Right atrium auricular region (tissue), 2 donors: Measurements from ENCODE around the gene ANKRD11. TPM values are rescaled to one million over a fixed set of nuclear protein-coding genes. Genes with fewer than 3 reads are reported as not detected.
A peak's percentile ranks its signal among the peaks of the same experiment; 100 is the strongest.

Source experiments
- DNase-seq: peaks from one replicate; pipeline ENCODE4 v3.0.0-alpha.2; 2019; ENCODE audit warnings: low spot score
- H3K27ac ChIP-seq, 2 donors: fragments of 200-600 bp; sonication (generic); 1 replicate in 1 of 2; 2 replicates in 1 of 2; pipeline ENCODE4 v1.5.1; 2016 to 2019
- H3K27me3 ChIP-seq, 2 donors: fragments of 200-600 bp; sonication (generic); one replicate each; pipeline versions ENCODE4 v1.5.1 to v1.6.0; 2017 to 2019
- H3K36me3 ChIP-seq: fragments of 200-600 bp; sonication (generic); one replicate; pipeline ENCODE4 v1.5.1; 2016
- H3K4me1 ChIP-seq, 2 donors: fragments of 200-600 bp; sonication (generic); one replicate each; pipeline versions ENCODE4 v1.5.1 to v1.6.0; 2017 to 2019
- H3K4me3 ChIP-seq, 2 donors: fragments of 200-600 bp; sonication (generic); 1 replicate in 1 of 2; 2 replicates in 1 of 2; pipeline ENCODE4 v1.5.1; 2017 to 2019; ENCODE audit warnings: mild to moderate bottlenecking in 1 of 2, moderate library complexity in 1 of 2
- H3K9me3 ChIP-seq, 2 donors: fragments of 200-600 bp; sonication (generic); one replicate each; pipeline ENCODE4 v1.5.1; 2019
- CTCF ChIP-seq, 2 donors: fragments of 200-600 bp; sonication (generic); IDR thresholded peaks; one replicate each; pipeline ENCODE4 v1.5.1; 2019; ENCODE audit warnings: antibody characterized with exemption in 2 of 2
- total RNA-seq, 2 donors: library from RNA; depleted of rRNA; stranded (reverse); fragments of >200 nt; gene quantifications; one replicate each; pipeline ENCODE4 v1.1.0, GENCODE V29; 2016

The ANKRD11 gene
- total RNA-seq, 2 donors from 2014 or later, result 55.2 to 68.1 TPM

- H3K27ac ChIP-seq, result peak overlapping the region in 1 of 2 donors; percentile 47
- H3K9me3 ChIP-seq, result no peaks in the 10 kb centered on the region
- peaks cover 0 to 75% of the 10 kb centered on the region in 2 donors for H3K4me1 ChIP-seq
- TF ChIP-seq CTCF (IDR thresholded peaks at IDR 0.05), result no peak
- no peaks in the 10 kb centered on the region for H3K36me3 ChIP-seq
- DNase-seq, result no peak
- H3K4me3 ChIP-seq, result no peak overlapping the region
- H3K27me3 ChIP-seq, result no peaks in the 10 kb centered on the region
Measured at GRCh38 chr16:89373355-89374110, 116.8 kb downstream of the ANKRD11 start.

- no peak overlapping the region for H3K27ac ChIP-seq
- TF ChIP-seq CTCF (IDR thresholded peaks at IDR 0.05), result no peak
- H3K4me1 ChIP-seq, result peaks cover 0 to 72% of the 10 kb centered on the region in 2 donors
- H3K9me3 ChIP-seq, result no peaks in the 10 kb centered on the region
- no peak for DNase-seq
- no peaks in the 10 kb centered on the region for H3K27me3 ChIP-seq
- no peaks in the 10 kb centered on the region for H3K36me3 ChIP-seq
- H3K4me3 ChIP-seq, result no peak overlapping the region
Measured at GRCh38 chr16:89371968-89372634, 118.3 kb downstream of the ANKRD11 start.

- Histone ChIP-seq H3K9me3 (no peaks in the 10 kb centered on the region), H3K4me1 (peaks cover 0 to 72% of the 10 kb centered on the region in 2 donors), H3K36me3 (no peaks in the 10 kb centered on the region), H3K27me3 (no peaks in the 10 kb centered on the region), H3K4me3 (no peak overlapping the region), H3K27ac (no peak overlapping the region)
- no peak for TF ChIP-seq CTCF (IDR thresholded peaks at IDR 0.05)
- DNase-seq, result no peak
Measured at GRCh38 chr16:89371386-89371785, 119.0 kb downstream of the ANKRD11 start.

DNA sequence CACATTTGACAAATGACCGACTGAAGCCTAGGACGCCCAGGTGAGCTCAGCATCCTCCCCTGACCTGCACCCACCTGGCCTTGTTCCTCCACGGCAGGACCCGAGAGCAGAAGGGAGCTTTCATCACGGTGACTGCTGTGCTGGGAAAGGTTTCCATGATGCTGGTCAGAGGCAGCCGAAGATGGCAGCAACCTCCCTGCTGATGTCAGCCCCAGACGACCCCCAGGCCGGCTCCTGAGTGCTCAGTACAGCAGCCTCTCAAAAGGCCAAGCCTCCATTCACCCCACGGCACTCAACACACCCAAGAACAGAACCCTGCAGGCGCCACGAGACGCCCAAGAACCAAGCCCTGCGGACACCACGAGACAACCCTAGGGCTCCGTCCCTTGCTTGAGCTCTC, 119.8 kb downstream of the ANKRD11 start:
- TF ChIP-seq CTCF (IDR thresholded peaks at IDR 0.05), result no peak
- Histone ChIP-seq H3K4me3 (no peak overlapping the region), H3K36me3 (no peaks in the 10 kb centered on the region), H3K27me3 (no peaks in the 10 kb centered on the region), H3K27ac (no peak overlapping the region), H3K4me1 (peaks cover 0 to 73% of the 10 kb centered on the region in 2 donors), H3K9me3 (no peaks in the 10 kb centered on the region)
- DNase-seq, result no peak

DNA sequence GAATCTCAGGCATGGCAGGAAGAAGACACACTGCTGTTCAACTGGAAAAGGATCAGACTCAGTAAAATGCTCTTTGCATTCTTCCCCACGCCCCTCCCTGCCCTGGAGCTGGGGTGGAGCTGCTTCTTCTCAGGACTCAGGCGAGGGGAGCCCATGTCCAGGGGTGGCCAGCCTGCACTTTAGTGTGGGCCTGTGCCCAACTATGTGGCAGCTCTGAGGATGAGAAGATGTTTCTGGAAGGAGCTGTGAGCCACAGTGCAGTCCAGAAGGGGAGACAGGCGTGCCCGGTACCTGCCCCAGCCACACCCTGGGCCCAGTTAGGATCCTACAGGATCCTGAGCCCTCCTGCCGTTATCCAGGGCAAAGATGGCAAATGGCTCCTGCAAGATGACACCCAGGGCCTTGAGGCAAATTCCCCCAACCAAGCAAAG, 120.3 kb downstream of the ANKRD11 start:
- H3K9me3 ChIP-seq, result no peaks in the 10 kb centered on the region
- H3K27ac ChIP-seq, result no peak overlapping the region
- no peaks in the 10 kb centered on the region for H3K27me3 ChIP-seq
- H3K4me1 ChIP-seq, result peaks cover 0 to 77% of the 10 kb centered on the region in 2 donors
- no peaks in the 10 kb centered on the region for H3K36me3 ChIP-seq
- H3K4me3 ChIP-seq, result no peak overlapping the region
- no peak for DNase-seq
- no peak for TF ChIP-seq CTCF (IDR thresholded peaks at IDR 0.05)
